ENCODE measurements around the gene ALKBH5. TPM values are rescaled to one million over a fixed set of nuclear protein-coding genes. Genes with fewer than 3 reads are reported as not detected.

ALKBH5 gene
- total RNA-seq, 1 experiment from 2014 or later: 105 TPM

GRCh38 chr17:18203308-18203707 lies 19.7 kb downstream of the ALKBH5 start:
- POLR2A ChIA-PET: no interaction called here
- Mint-ChIP-seq H3K27ac (peak overlapping the region; percentile 80; the same call in 1 of the 2 replicates), H3K4me1 (peaks cover 7% of the 10 kb centered on the region; the same call in 1 of the 2 replicates), H3K9me3 (no peaks in the 10 kb centered on the region), H3K27me3 (ENCODE audit: low read depth) (no peaks in the 10 kb centered on the region), H3K4me3 (no peak overlapping the region), H3K36me3 (peaks cover 32% of the 10 kb centered on the region)
- CTCF ChIA-PET: interaction anchor here (1.4 to 2.5 kb wide), 3 partner anchors 14 to 63 kb away, joined by 6 to 16 read pairs (median 10); partner anchors contain the start of gene ALKBH5
- DNase-seq (ENCODE audit: low spot score) (no peak), ATAC-seq (peak; percentile 24; the same call in 1 of the 2 replicates)
- TF ChIP-seq ZNF423 (CRISPR knock-in tag; IDR thresholded peaks at IDR 0.05) (peak; percentile 45; the same call in 1 of the 2 replicates), ZBTB43 (CRISPR knock-in tag; IDR thresholded peaks at IDR 0.05) (no peak), OVOL2 (CRISPR knock-in tag; IDR thresholded peaks at IDR 0.05; ENCODE audit: borderline replicate concordance) (no peak)
- TF ChIP-seq, protein P1, sequence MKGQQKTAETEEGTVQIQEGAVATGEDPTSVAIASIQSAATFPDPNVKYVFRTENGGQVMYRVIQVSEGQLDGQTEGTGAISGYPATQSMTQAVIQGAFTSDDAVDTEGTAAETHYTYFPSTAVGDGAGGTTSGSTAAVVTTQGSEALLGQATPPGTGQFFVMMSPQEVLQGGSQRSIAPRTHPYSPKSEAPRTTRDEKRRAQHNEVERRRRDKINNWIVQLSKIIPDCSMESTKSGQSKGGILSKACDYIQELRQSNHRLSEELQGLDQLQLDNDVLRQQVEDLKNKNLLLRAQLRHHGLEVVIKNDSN (CRISPR knock-in tag; IDR thresholded peaks at IDR 0.05): peak; percentile 42; the same call in 1 of the 2 replicates
- TF ChIP-seq, protein P2, sequence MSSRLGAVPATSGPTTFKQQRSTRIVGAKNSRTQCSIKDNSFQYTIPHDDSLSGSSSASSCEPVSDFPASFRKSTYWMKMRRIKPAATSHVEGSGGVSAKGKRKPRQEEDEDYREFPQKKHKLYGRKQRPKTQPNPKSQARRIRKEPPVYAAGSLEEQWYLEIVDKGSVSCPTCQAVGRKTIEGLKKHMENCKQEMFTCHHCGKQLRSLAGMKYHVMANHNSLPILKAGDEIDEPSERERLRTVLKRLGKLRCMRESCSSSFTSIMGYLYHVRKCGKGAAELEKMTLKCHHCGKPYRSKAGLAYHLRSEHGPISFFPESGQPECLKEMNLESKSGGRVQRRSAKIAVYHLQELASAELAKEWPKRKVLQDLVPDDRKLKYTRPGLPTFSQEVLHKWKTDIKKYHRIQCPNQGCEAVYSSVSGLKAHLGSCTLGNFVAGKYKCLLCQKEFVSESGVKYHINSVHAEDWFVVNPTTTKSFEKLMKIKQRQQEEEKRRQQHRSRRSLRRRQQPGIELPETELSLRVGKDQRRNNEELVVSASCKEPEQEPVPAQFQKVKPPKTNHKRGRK (CRISPR knock-in tag; IDR thresholded peaks at IDR 0.05; ENCODE audit: borderline replicate concordance): no peak

DNA sequence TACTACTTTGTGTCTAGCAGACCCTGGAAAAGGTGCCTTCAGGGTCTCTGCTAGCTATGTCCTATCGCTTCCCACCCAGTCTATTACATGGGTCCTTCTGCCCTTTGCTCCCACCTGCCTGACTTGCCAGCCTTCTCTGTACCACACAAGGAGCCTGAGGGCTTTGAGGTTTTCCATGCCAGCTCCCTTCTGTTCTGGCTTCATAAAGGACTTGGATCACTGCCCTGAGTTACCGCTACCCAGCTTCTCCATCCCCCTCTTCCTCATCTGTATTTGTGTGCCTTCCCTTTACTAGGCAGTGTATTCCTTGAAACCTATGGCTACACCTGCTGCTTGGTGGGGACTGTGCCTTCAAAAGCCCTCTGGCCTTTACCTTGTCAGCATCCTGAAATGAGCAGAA lies 22.2 kb downstream of the ALKBH5 start:
- CTCF ChIA-PET: no interaction called here
- POLR2A ChIA-PET: no interaction called here
- Mint-ChIP-seq H3K27ac (no peak overlapping the region), H3K4me1 (peaks cover 4% of the 10 kb centered on the region; the same call in 1 of the 2 replicates), H3K27me3 (ENCODE audit: low read depth) (no peaks in the 10 kb centered on the region), H3K36me3 (peaks cover 47% of the 10 kb centered on the region), H3K9me3 (no peaks in the 10 kb centered on the region), H3K4me3 (no peak overlapping the region)
- ATAC-seq (no peak), DNase-seq (ENCODE audit: low spot score) (no peak)
- TF ChIP-seq ZBTB21 (CRISPR knock-in tag; IDR thresholded peaks at IDR 0.05; ENCODE audit: borderline replicate concordance): no peak
- TF ChIP-seq ZNF232 (CRISPR knock-in tag; IDR thresholded peaks at IDR 0.05): no peak
- TF ChIP-seq AR (CRISPR knock-in tag; IDR thresholded peaks at IDR 0.05): no peak
- TF ChIP-seq HMGXB4 (CRISPR knock-in tag; IDR thresholded peaks at IDR 0.05): no peak
- no peak for TF ChIP-seq AFF4 (CRISPR knock-in tag; IDR thresholded peaks at IDR 0.05; ENCODE audit: borderline replicate concordance)
- TF ChIP-seq TEAD1 (CRISPR knock-in tag; IDR thresholded peaks at IDR 0.05): no peak

Data from WTC11 (cell line).